Measurements from ENCODE around the gene EGFR.

The EGFR gene

DNA sequence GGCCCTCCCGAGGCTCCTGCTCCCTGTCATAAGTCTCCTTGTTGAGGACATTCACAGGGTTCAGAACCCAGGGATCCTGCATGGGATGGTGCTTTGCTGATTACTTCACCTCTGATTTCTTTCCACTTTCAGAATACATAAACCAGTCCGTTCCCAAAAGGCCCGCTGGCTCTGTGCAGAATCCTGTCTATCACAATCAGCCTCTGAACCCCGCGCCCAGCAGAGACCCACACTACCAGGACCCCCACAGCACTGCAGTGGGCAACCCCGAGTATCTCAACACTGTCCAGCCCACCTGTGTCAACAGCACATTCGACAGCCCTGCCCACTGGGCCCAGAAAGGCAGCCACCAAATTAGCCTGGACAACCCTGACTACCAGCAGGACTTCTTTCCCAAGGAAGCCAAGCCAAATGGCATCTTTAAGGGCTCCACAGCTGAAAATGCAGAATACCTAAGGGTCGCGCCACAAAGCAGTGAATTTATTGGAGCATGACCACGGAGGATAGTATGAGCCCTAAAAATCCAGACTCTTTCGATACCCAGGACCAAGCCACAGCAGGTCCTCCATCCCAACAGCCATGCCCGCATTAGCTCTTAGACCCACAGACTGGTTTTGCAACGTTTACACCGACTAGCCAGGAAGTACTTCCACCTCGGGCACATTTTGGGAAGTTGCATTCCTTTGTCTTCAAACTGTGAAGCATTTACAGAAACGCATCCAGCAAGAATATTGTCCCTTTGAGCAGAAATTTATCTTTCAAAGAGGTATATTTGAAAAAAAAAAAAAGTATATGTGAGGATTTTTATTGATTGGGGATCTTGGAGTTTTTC is 186.5 kb downstream of the EGFR start:
- no peaks in the 10 kb centered on the region for H4K20me1 ChIP-seq (ENCODE audit: low read depth, low read length)
- no peaks in the 10 kb centered on the region for H3K79me2 ChIP-seq (ENCODE audit: insufficient read depth, low read length)
- H3K36me3 ChIP-seq (ENCODE audit: low read length): no peaks in the 10 kb centered on the region
- H3K27me3 ChIP-seq (ENCODE audit: low read length): no peaks in the 10 kb centered on the region
- H3F3A ChIP-seq (ENCODE audit: insufficient read depth): no peaks in the 10 kb centered on the region
- H3K9me3 ChIP-seq (ENCODE audit: insufficient read depth, low read length): no peaks in the 10 kb centered on the region; the same call in 1 of the 2 replicates
- H2AFZ ChIP-seq (ENCODE audit: low read depth, low read length, severe bottlenecking): no peak overlapping the region
- no peaks in the 10 kb centered on the region for H3K9me2 ChIP-seq (replicated peaks; ENCODE audit: insufficient read depth, low read length)
- no peak overlapping the region for H3K9ac ChIP-seq (ENCODE audit: low read length)
- H3K4me3 ChIP-seq (ENCODE audit: insufficient read depth, low read length, poor library complexity, severe bottlenecking): no peak overlapping the region
- H3K27ac ChIP-seq (ENCODE audit: low read depth, low read length): no peak overlapping the region
- TF ChIP-seq EZH2phosphoT487 (conservative IDR thresholded peaks at IDR 0.05; ENCODE audit: low read length): no peak
- TF ChIP-seq, protein P1, sequence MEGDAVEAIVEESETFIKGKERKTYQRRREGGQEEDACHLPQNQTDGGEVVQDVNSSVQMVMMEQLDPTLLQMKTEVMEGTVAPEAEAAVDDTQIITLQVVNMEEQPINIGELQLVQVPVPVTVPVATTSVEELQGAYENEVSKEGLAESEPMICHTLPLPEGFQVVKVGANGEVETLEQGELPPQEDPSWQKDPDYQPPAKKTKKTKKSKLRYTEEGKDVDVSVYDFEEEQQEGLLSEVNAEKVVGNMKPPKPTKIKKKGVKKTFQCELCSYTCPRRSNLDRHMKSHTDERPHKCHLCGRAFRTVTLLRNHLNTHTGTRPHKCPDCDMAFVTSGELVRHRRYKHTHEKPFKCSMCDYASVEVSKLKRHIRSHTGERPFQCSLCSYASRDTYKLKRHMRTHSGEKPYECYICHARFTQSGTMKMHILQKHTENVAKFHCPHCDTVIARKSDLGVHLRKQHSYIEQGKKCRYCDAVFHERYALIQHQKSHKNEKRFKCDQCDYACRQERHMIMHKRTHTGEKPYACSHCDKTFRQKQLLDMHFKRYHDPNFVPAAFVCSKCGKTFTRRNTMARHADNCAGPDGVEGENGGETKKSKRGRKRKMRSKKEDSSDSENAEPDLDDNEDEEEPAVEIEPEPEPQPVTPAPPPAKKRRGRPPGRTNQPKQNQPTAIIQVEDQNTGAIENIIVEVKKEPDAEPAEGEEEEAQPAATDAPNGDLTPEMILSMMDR (IDR thresholded peaks at IDR 0.05; ENCODE audit: insufficient read depth, low read length, poor library complexity, severe bottlenecking): no peak
- no peak overlapping the region for H3K4me2 ChIP-seq (ENCODE audit: low read depth, low read length, poor library complexity, severe bottlenecking)

DNA sequence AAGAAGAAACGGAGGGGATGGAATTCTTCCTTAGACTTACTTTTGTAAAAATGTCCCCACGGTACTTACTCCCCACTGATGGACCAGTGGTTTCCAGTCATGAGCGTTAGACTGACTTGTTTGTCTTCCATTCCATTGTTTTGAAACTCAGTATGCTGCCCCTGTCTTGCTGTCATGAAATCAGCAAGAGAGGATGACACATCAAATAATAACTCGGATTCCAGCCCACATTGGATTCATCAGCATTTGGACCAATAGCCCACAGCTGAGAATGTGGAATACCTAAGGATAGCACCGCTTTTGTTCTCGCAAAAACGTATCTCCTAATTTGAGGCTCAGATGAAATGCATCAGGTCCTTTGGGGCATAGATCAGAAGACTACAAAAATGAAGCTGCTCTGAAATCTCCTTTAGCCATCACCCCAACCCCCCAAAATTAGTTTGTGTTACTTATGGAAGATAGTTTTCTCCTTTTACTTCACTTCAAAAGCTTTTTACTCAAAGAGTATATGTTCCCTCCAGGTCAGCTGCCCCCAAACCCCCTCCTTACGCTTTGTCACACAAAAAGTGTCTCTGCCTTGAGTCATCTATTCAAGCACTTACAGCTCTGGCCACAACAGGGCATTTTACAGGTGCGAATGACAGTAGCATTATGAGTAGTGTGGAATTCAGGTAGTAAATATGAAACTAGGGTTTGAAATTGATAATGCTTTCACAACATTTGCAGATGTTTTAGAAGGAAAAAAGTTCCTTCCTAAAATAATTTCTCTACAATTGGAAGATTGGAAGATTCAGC is 187.6 kb downstream of the EGFR start:
- Histone ChIP-seq H3K9me3 (ENCODE audit: insufficient read depth, low read length) (no peaks in the 10 kb centered on the region; the same call in 1 of the 2 replicates), H3F3A (ENCODE audit: insufficient read depth) (no peaks in the 10 kb centered on the region), H3K4me3 (ENCODE audit: insufficient read depth, low read length, poor library complexity, severe bottlenecking) (no peak overlapping the region), H2AFZ (ENCODE audit: low read depth, low read length, severe bottlenecking) (no peak overlapping the region), H3K4me2 (ENCODE audit: low read depth, low read length, poor library complexity, severe bottlenecking) (no peak overlapping the region), H3K9ac (ENCODE audit: low read length) (no peak overlapping the region), H3K36me3 (ENCODE audit: low read length) (no peaks in the 10 kb centered on the region), H3K27me3 (ENCODE audit: low read length) (no peaks in the 10 kb centered on the region), H3K27ac (ENCODE audit: low read depth, low read length) (no peak overlapping the region), H3K9me2 (replicated peaks; ENCODE audit: insufficient read depth, low read length) (no peaks in the 10 kb centered on the region), H3K79me2 (ENCODE audit: insufficient read depth, low read length) (no peaks in the 10 kb centered on the region), H4K20me1 (ENCODE audit: low read depth, low read length) (no peaks in the 10 kb centered on the region)
- TF ChIP-seq EZH2phosphoT487 (conservative IDR thresholded peaks at IDR 0.05; ENCODE audit: low read length): no peak
- TF ChIP-seq, protein P1 (IDR thresholded peaks at IDR 0.05; ENCODE audit: insufficient read depth, low read length, poor library complexity, severe bottlenecking): no peak

DNA sequence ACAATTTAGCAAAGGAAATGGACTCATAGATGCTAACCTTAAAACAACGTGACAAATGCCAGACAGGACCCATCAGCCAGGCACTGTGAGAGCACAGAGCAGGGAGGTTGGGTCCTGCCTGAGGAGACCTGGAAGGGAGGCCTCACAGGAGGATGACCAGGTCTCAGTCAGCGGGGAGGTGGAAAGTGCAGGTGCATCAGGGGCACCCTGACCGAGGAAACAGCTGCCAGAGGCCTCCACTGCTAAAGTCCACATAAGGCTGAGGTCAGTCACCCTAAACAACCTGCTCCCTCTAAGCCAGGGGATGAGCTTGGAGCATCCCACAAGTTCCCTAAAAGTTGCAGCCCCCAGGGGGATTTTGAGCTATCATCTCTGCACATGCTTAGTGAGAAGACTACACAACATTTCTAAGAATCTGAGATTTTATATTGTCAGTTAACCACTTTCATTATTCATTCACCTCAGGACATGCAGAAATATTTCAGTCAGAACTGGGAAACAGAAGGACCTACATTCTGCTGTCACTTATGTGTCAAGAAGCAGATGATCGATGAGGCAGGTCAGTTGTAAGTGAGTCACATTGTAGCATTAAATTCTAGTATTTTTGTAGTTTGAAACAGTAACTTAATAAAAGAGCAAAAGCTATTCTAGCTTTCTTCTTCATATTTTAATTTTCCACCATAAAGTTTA is 188.8 kb downstream of the EGFR start:
- no peaks in the 10 kb centered on the region for H3K9me2 ChIP-seq (replicated peaks; ENCODE audit: insufficient read depth, low read length)
- no peak overlapping the region for H3K4me2 ChIP-seq (ENCODE audit: low read depth, low read length, poor library complexity, severe bottlenecking)
- H3K4me3 ChIP-seq (ENCODE audit: insufficient read depth, low read length, poor library complexity, severe bottlenecking): no peak overlapping the region
- no peaks in the 10 kb centered on the region; the same call in 1 of the 2 replicates for H3K9me3 ChIP-seq (ENCODE audit: insufficient read depth, low read length)
- no peaks in the 10 kb centered on the region for H3K27me3 ChIP-seq (ENCODE audit: low read length)
- no peak overlapping the region for H2AFZ ChIP-seq (ENCODE audit: low read depth, low read length, severe bottlenecking)
- no peak overlapping the region for H3K9ac ChIP-seq (ENCODE audit: low read length)
- TF ChIP-seq, protein P1 (IDR thresholded peaks at IDR 0.05; ENCODE audit: insufficient read depth, low read length, poor library complexity, severe bottlenecking): no peak
- TF ChIP-seq EZH2phosphoT487 (conservative IDR thresholded peaks at IDR 0.05; ENCODE audit: low read length): no peak
- H3K27ac ChIP-seq (ENCODE audit: low read depth, low read length): no peak overlapping the region
- no peaks in the 10 kb centered on the region for H3K79me2 ChIP-seq (ENCODE audit: insufficient read depth, low read length)
- H4K20me1 ChIP-seq (ENCODE audit: low read depth, low read length): no peaks in the 10 kb centered on the region
- H3F3A ChIP-seq (ENCODE audit: insufficient read depth): no peaks in the 10 kb centered on the region
- H3K36me3 ChIP-seq (ENCODE audit: low read length): no peaks in the 10 kb centered on the region
